GM23338 (cell line): ENCODE results near the gene SNTG2. TPM values are rescaled to one million over a fixed set of nuclear protein-coding genes. Genes with fewer than 3 reads are reported as not detected.

Source experiments
- ATAC-seq: fragments of 200-7000 bp; cut with Tn5 transposase; 3 replicates; pipeline ENCODE4 v1.9.1; 2020
- DNase-seq: peaks from one replicate; pipeline ENCODE4 v3.0.0-alpha.2; 2015; ENCODE audit warnings: low spot score
- H2AFZ ChIP-seq: fragments of 200-600 bp; sonication (generic); 2 replicates; pipeline ENCODE4 v1.8.0; 2016; ENCODE audit warnings: antibody characterized with exemption, mild to moderate bottlenecking, moderate library complexity
- H3F3A ChIP-seq: fragments of 200-600 bp; sonication (generic); replicated peaks from 2 replicates; pipeline ENCODE4 v1.8.0; 2017; ENCODE audit warnings: antibody characterized with exemption, mixed run types, low read depth
- H3K27ac ChIP-seq: fragments of 200-600 bp; sonication (generic); 2 replicates; pipeline ENCODE4 v1.6.1; 2016; ENCODE audit warnings: low read depth
- H3K27me3 ChIP-seq: fragments of 200-600 bp; sonication (generic); 2 replicates; pipeline ENCODE4 v1.8.0; 2016; ENCODE audit warnings: mild to moderate bottlenecking, mixed run types, moderate library complexity; ENCODE audit not compliant: insufficient read depth
- H3K36me3 ChIP-seq: fragments of 200-600 bp; sonication (generic); 2 replicates; pipeline ENCODE4 v1.8.0; 2016; ENCODE audit warnings: mild to moderate bottlenecking; ENCODE audit not compliant: insufficient read depth
- H3K4me1 ChIP-seq: fragments of 200-600 bp; sonication (generic); 2 replicates; pipeline ENCODE4 v1.8.0; 2016; ENCODE audit warnings: mild to moderate bottlenecking, moderate library complexity; ENCODE audit not compliant: insufficient read depth
- H3K4me2 ChIP-seq: fragments of 200-600 bp; sonication (generic); 2 replicates; pipeline ENCODE4 v1.7.1; 2017; ENCODE audit warnings: mixed run types
- H3K4me3 ChIP-seq: fragments of 200-600 bp; sonication (generic); 2 replicates; pipeline ENCODE4 v1.6.1; 2016; ENCODE audit warnings: mixed run types
- H3K79me2 ChIP-seq: fragments of 200-600 bp; sonication (generic); replicated peaks from 2 replicates; pipeline ENCODE4 v1.8.0; 2017; ENCODE audit warnings: mild to moderate bottlenecking; ENCODE audit not compliant: insufficient read depth
- H3K9me2 ChIP-seq: fragments of 200-600 bp; sonication (generic); 2 replicates; pipeline ENCODE4 v1.8.0; 2017; ENCODE audit not compliant: insufficient read depth
- H4K20me1 ChIP-seq: fragments of 200-600 bp; sonication (generic); replicated peaks from 2 replicates; pipeline ENCODE4 v1.8.0; 2017; ENCODE audit warnings: mild to moderate bottlenecking; ENCODE audit not compliant: insufficient read depth
- H3K27ac Mint-ChIP-seq: 2 replicates; pipeline ENCODE4 v1.8.0; 2020; ENCODE audit warnings: inconsistent platforms, mild to moderate bottlenecking, moderate library complexity, mixed read lengths
- H3K27me3 Mint-ChIP-seq: 3 replicates; pipeline ENCODE4 v1.8.0; 2022; ENCODE audit warnings: low read depth, mild to moderate bottlenecking, moderate library complexity, mixed read lengths, inconsistent platforms; ENCODE audit not compliant: insufficient read depth, poor library complexity
- H3K36me3 Mint-ChIP-seq: 3 replicates; pipeline ENCODE4 v1.8.0; 2021; ENCODE audit warnings: low read depth, mild to moderate bottlenecking, inconsistent platforms, moderate library complexity, mixed read lengths
- H3K4me1 Mint-ChIP-seq: 3 replicates; pipeline ENCODE4 v1.8.0; 2020; ENCODE audit warnings: mild to moderate bottlenecking, inconsistent platforms, mixed read lengths
- H3K4me3 Mint-ChIP-seq: 3 replicates; pipeline ENCODE4 v1.8.0; 2021; ENCODE audit warnings: moderate library complexity, mild to moderate bottlenecking, inconsistent platforms, mixed read lengths
- H3K9me3 Mint-ChIP-seq: 3 replicates; pipeline ENCODE4 v1.8.0; 2020; ENCODE audit warnings: moderate library complexity, mild to moderate bottlenecking, inconsistent platforms, mixed read lengths
- ETS1 ChIP-seq: IDR thresholded peaks from 2 replicates; pipeline ENCODE4 v1.6.1; 2016; ENCODE audit warnings: antibody characterized with exemption
- EZH2 ChIP-seq: fragments of 200-600 bp; sonication (generic); IDR thresholded peaks from one replicate; pipeline ENCODE4 v1.8.0; 2017; ENCODE audit warnings: antibody characterized with exemption, mild to moderate bottlenecking, low read depth; ENCODE audit not compliant: unreplicated experiment
- EZH2phosphoT487 ChIP-seq: fragments of 200-600 bp; sonication (generic); IDR thresholded peaks from one replicate; pipeline ENCODE4 v1.8.1; 2018; ENCODE audit warnings: antibody characterized with exemption; ENCODE audit not compliant: unreplicated experiment
- JUNB ChIP-seq: IDR thresholded peaks from one replicate; pipeline ENCODE4 v1.6.1; 2016; ENCODE audit warnings: antibody characterized with exemption; ENCODE audit not compliant: unreplicated experiment
- POLR2AphosphoS5 ChIP-seq: IDR thresholded peaks from 2 replicates; pipeline ENCODE4 v1.6.1; 2016; ENCODE audit warnings: antibody characterized with exemption, low read depth
- STAT1 ChIP-seq: IDR thresholded peaks from one replicate; pipeline ENCODE4 v1.6.1; 2016; ENCODE audit warnings: antibody characterized with exemption; ENCODE audit not compliant: unreplicated experiment
- ZNF114 ChIP-seq: fragments of 250-450 bp; sonication (Bioruptor Pico); IDR thresholded peaks from 2 replicates; pipeline ENCODE4 v1.5.0; 2020; ENCODE audit warnings: mild to moderate bottlenecking, moderate library complexity
- polyA plus RNA-seq: library from polyadenylated mRNA; unstranded; fragments of >200 nt; fragmentation: Nextera tagmentation; extraction: Ambion mirVana; gene quantifications from 2 replicates; pipeline ENCODE4 v1.2.1, GENCODE V29; 2016
- total RNA-seq: library from RNA; depleted of rRNA; stranded (reverse); fragments of >200 nt; shearing (Covaris generic); gene quantifications from 2 replicates; pipeline ENCODE4 v1.2.3, GENCODE V29; 2014
- TF ChIP-seq, protein P1 (sequence below), 2 experiments: fragments of 200-600 bp in 1 of 2; sonication (generic) in 1 of 2; conservative IDR thresholded peaks; 2 replicates each; pipeline versions ENCODE4 v1.5.1 to v1.6.1; 2016 to 2017; ENCODE audit warnings: antibody characterized with exemption in 2 of 2, low read depth in 2 of 2, mild to moderate bottlenecking in 2 of 2, moderate library complexity in 1 of 2
- TF ChIP-seq, protein P2 (sequence below): fragments of 250-450 bp; sonication (Bioruptor Pico); IDR thresholded peaks from 2 replicates; pipeline ENCODE4 v1.5.0; 2020; ENCODE audit warnings: mild to moderate bottlenecking, moderate library complexity
- TF ChIP-seq, protein P3 (sequence below): IDR thresholded peaks from one replicate; pipeline ENCODE4 v1.6.1; 2018; ENCODE audit warnings: antibody characterized with exemption; ENCODE audit not compliant: unreplicated experiment

Gene SNTG2
- total and polyA plus RNA-seq, 2 experiments from 2014 or later, result 27.5 to 60.4 TPM

- Mint-ChIP-seq H3K27ac (no peak overlapping the region), H3K36me3 (peaks cover 16% of the 10 kb centered on the region), H3K4me1 (no peaks in the 10 kb centered on the region), H3K9me3 (no peaks in the 10 kb centered on the region), H3K27me3 (no peaks in the 10 kb centered on the region), H3K4me3 (no peak overlapping the region)
- DNase-seq (no peak), ATAC-seq (no peak; the same call in 2 of the 3 replicates)
- no peaks in the 10 kb centered on the region for H3K36me3 ChIP-seq
- H4K20me1 ChIP-seq, result no peaks in the 10 kb centered on the region; the same call in 1 of the 2 replicates
- H3K4me2 ChIP-seq, result no peak overlapping the region
- H2AFZ ChIP-seq, result no peak overlapping the region
- no peaks in the 10 kb centered on the region for H3K4me1 ChIP-seq
- H3K27ac ChIP-seq, result no peak overlapping the region
- no peak overlapping the region for H3K4me3 ChIP-seq
- no peaks in the 10 kb centered on the region for H3K9me2 ChIP-seq
- no peaks in the 10 kb centered on the region for H3F3A ChIP-seq
- no peaks in the 10 kb centered on the region for H3K27me3 ChIP-seq
- no peaks in the 10 kb centered on the region for H3K79me2 ChIP-seq
- TF ChIP-seq ETS1 (no peak), POLR2AphosphoS5 (no peak), ZNF114 (CRISPR knock-in tag) (no peak), EZH2 (no peak), STAT1 (no peak), EZH2phosphoT487 (no peak), JUNB (no peak)
- TF ChIP-seq, protein P1, sequence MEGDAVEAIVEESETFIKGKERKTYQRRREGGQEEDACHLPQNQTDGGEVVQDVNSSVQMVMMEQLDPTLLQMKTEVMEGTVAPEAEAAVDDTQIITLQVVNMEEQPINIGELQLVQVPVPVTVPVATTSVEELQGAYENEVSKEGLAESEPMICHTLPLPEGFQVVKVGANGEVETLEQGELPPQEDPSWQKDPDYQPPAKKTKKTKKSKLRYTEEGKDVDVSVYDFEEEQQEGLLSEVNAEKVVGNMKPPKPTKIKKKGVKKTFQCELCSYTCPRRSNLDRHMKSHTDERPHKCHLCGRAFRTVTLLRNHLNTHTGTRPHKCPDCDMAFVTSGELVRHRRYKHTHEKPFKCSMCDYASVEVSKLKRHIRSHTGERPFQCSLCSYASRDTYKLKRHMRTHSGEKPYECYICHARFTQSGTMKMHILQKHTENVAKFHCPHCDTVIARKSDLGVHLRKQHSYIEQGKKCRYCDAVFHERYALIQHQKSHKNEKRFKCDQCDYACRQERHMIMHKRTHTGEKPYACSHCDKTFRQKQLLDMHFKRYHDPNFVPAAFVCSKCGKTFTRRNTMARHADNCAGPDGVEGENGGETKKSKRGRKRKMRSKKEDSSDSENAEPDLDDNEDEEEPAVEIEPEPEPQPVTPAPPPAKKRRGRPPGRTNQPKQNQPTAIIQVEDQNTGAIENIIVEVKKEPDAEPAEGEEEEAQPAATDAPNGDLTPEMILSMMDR (conservative IDR thresholded peaks at IDR 0.05; ENCODE audit: low read depth in 2 of 2), result no peak
- TF ChIP-seq, protein P2, sequence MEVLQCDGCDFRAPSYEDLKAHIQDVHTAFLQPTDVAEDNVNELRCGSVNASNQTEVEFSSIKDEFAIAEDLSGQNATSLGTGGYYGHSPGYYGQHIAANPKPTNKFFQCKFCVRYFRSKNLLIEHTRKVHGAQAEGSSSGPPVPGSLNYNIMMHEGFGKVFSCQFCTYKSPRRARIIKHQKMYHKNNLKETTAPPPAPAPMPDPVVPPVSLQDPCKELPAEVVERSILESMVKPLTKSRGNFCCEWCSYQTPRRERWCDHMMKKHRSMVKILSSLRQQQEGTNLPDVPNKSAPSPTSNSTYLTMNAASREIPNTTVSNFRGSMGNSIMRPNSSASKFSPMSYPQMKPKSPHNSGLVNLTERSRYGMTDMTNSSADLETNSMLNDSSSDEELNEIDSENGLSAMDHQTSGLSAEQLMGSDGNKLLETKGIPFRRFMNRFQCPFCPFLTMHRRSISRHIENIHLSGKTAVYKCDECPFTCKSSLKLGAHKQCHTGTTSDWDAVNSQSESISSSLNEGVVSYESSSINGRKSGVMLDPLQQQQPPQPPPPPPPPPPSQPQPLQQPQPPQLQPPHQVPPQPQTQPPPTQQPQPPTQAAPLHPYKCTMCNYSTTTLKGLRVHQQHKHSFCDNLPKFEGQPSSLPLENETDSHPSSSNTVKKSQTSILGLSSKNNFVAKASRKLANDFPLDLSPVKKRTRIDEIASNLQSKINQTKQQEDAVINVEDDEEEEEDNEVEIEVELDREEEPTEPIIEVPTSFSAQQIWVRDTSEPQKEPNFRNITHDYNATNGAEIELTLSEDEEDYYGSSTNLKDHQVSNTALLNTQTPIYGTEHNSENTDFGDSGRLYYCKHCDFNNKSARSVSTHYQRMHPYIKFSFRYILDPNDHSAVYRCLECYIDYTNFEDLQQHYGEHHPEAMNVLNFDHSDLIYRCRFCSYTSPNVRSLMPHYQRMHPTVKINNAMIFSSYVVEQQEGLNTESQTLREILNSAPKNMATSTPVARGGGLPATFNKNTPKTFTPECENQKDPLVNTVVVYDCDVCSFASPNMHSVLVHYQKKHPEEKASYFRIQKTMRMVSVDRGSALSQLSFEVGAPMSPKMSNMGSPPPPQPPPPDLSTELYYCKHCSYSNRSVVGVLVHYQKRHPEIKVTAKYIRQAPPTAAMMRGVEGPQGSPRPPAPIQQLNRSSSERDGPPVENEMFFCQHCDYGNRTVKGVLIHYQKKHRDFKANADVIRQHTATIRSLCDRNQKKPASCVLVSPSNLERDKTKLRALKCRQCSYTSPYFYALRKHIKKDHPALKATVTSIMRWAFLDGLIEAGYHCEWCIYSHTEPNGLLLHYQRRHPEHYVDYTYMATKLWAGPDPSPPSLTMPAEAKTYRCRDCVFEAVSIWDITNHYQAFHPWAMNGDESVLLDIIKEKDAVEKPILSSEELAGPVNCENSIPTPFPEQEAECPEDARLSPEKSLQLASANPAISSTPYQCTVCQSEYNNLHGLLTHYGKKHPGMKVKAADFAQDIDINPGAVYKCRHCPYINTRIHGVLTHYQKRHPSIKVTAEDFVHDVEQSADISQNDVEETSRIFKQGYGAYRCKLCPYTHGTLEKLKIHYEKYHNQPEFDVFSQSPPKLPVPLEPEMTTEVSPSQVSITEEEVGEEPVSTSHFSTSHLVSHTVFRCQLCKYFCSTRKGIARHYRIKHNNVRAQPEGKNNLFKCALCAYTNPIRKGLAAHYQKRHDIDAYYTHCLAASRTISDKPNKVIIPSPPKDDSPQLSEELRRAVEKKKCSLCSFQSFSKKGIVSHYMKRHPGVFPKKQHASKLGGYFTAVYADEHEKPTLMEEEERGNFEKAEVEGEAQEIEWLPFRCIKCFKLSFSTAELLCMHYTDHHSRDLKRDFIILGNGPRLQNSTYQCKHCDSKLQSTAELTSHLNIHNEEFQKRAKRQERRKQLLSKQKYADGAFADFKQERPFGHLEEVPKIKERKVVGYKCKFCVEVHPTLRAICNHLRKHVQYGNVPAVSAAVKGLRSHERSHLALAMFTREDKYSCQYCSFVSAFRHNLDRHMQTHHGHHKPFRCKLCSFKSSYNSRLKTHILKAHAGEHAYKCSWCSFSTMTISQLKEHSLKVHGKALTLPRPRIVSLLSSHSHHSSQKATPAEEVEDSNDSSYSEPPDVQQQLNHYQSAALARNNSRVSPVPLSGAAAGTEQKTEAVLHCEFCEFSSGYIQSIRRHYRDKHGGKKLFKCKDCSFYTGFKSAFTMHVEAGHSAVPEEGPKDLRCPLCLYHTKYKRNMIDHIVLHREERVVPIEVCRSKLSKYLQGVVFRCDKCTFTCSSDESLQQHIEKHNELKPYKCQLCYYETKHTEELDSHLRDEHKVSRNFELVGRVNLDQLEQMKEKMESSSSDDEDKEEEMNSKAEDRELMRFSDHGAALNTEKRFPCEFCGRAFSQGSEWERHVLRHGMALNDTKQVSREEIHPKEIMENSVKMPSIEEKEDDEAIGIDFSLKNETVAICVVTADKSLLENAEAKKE (CRISPR knock-in tag), result no peak
- TF ChIP-seq, protein P3, sequence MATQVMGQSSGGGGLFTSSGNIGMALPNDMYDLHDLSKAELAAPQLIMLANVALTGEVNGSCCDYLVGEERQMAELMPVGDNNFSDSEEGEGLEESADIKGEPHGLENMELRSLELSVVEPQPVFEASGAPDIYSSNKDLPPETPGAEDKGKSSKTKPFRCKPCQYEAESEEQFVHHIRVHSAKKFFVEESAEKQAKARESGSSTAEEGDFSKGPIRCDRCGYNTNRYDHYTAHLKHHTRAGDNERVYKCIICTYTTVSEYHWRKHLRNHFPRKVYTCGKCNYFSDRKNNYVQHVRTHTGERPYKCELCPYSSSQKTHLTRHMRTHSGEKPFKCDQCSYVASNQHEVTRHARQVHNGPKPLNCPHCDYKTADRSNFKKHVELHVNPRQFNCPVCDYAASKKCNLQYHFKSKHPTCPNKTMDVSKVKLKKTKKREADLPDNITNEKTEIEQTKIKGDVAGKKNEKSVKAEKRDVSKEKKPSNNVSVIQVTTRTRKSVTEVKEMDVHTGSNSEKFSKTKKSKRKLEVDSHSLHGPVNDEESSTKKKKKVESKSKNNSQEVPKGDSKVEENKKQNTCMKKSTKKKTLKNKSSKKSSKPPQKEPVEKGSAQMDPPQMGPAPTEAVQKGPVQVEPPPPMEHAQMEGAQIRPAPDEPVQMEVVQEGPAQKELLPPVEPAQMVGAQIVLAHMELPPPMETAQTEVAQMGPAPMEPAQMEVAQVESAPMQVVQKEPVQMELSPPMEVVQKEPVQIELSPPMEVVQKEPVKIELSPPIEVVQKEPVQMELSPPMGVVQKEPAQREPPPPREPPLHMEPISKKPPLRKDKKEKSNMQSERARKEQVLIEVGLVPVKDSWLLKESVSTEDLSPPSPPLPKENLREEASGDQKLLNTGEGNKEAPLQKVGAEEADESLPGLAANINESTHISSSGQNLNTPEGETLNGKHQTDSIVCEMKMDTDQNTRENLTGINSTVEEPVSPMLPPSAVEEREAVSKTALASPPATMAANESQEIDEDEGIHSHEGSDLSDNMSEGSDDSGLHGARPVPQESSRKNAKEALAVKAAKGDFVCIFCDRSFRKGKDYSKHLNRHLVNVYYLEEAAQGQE, result no peak
Observed at GRCh38 chr2:1156531-1156930, 205.9 kb downstream of the SNTG2 start.
